ENCODE results near the gene ZNF775. TPM values are rescaled to one million over a fixed set of nuclear protein-coding genes. Genes with fewer than 3 reads are reported as not detected.

The ZNF775 gene
- total and polyA plus RNA-seq, 2 of the 13 experiments (the other 11 are each of a cell fraction or from before 2014, with no cell fraction given), result 3.1 to 3.2 TPM

DNA sequence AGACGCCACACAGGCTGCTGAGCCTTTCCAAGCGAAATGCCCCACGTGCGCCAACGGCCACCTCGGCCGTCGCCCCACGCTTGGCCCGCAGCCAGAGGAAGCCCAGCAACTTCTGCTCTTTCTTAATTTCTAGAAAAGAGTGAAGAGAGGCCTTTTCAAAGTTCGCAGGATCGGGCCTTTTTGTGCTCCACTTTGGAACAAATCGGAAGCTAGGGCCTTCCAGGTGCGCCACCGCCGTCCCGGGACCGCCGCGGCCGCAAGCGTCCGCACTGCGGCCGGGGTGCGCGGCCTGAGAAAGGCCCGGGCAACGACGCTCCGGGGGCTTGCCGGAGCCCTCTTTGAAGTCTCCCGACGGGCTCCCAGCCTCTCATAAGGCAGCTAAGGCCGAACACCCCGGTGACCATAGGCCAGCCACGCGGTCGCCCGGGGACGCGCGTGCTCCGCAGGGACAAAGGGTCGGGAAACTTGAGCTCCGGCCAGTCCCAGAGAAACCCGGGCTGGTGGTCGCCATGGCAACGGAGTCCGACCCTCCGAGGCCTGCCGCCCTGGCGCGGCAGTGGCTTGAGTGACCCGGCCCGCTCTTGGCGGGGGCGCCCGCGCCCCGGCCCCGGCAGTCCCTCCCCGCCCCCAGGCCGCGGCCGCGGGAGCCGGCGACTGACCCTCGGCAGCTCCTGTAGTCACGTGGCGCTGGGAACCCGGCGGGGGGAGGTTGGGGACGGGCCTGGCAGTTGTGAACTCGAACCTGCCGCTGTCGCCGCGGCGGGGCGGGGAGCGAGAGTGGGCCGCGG, 10.8 kb upstream of the ZNF775 start, which contains the start of gene REPIN1 (continued):
- TF ChIP-seq MTF1 (CRISPR knock-in tag; IDR thresholded peaks at IDR 0.05) (peak; percentile 79), RBFOX2 (IDR thresholded peaks at IDR 0.05; ENCODE audit: low read depth, low read length) (peak; percentile 93), ZNF619 (CRISPR knock-in tag; IDR thresholded peaks at IDR 0.05) (no peak), PRDM15 (CRISPR knock-in tag; IDR thresholded peaks at IDR 0.05) (peak; percentile 39; the same call in 1 of the 2 replicates), ZMAT5 (CRISPR knock-in tag; IDR thresholded peaks at IDR 0.05; ENCODE audit: borderline replicate concordance, low read depth) (no peak), ZBTB3 (CRISPR knock-in tag; IDR thresholded peaks at IDR 0.05; ENCODE audit: borderline replicate concordance, low read depth) (no peak), ZBTB46 (CRISPR knock-in tag; IDR thresholded peaks at IDR 0.05; ENCODE audit: borderline replicate concordance) (no peak), RXRA (CRISPR knock-in tag; IDR thresholded peaks at IDR 0.05) (peak; percentile 81), HOXA7 (CRISPR knock-in tag; IDR thresholded peaks at IDR 0.05) (no peak), HNF4A (CRISPR knock-in tag; IDR thresholded peaks at IDR 0.05) (peak; percentile 35; the same call in 1 of the 2 replicates), ZNF407 (CRISPR knock-in tag; IDR thresholded peaks at IDR 0.05; ENCODE audit: not compliant biosample characterization) (peak; percentile 80)
